ENCODE results near the gene VSIR.

DNA sequence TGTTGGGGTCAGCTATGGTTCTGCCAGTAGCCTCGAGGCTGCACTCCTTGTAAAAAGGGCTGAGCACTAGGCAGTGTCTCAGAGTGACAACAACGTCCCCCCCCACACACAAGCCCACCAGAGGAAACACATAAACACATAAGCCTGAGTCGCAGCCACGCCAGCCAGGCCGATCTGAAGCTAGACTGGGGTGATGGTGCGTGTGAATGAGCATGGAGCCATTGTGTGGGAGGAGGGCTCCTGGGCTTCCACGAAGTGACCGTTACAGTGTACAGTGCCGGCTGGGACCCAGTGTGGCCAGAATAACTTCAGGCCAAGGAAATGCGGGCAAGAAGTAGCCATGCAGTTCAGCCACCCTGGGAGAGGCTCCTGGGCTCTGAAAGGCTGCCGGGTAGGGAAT, 50.0 kb downstream of the VSIR start:
- no peak for TF ChIP-seq CTCF (IDR thresholded peaks at IDR 0.05; ENCODE audit: low read depth, low read length)
- no peak for TF ChIP-seq EZH2phosphoT487 (IDR thresholded peaks at IDR 0.05; ENCODE audit: low read depth)
